K562 (cell line): ENCODE results near the gene ZC3HAV1L. TPM values are rescaled to one million over a fixed set of nuclear protein-coding genes. Genes with fewer than 3 reads are reported as not detected.

Source experiments
- CHD1 ChIP-seq: fragments of 200-600 bp; sonication (generic); IDR thresholded peaks from one replicate; pipeline ENCODE4 v1.6.1; 2012; ENCODE audit warnings: mild to moderate bottlenecking, moderate library complexity, low read length, inconsistent platforms
- ETS1 ChIP-seq: conservative IDR thresholded peaks from 2 replicates; pipeline ENCODE4 v1.6.1; 2011; ENCODE audit warnings: low read depth, mild to moderate bottlenecking, low read length; ENCODE audit not compliant: control insufficient read depth
- FOXJ3 ChIP-seq: sonication (generic); formaldehyde crosslinking; IDR thresholded peaks from 2 replicates; pipeline ENCODE4 v1.4.0; 2020; ENCODE audit warnings: mild to moderate bottlenecking, missing genetic modification reagents
- KLF10 ChIP-seq: fragments of 250-450 bp; sonication (Bioruptor Pico); IDR thresholded peaks from 2 replicates; pipeline ENCODE4 v1.6.1; 2021; ENCODE audit warnings: matching md5 sums
- RB1 ChIP-seq: fragments of 450-650 bp; IDR thresholded peaks from 2 replicates; pipeline ENCODE4 v1.6.1; 2017; ENCODE audit warnings: low read depth, mild to moderate bottlenecking
- ZNF316 ChIP-seq: fragments of 450-650 bp; IDR thresholded peaks from 2 replicates; pipeline ENCODE4 v1.6.1; 2016
- ZNF584 ChIP-seq: fragments of 200-800 bp; sonication (Bioruptor generic); IDR thresholded peaks from 2 replicates; pipeline ENCODE4 v1.6.1; 2016; ENCODE audit warnings: low read depth, mild to moderate bottlenecking, missing genetic modification characterization, missing compliant biosample characterization
- ZNF77 ChIP-seq: fragments of 250-450 bp; sonication (Bioruptor Pico); IDR thresholded peaks from 2 replicates; pipeline ENCODE4 v1.5.0; 2020
- polyA plus RNA-seq, 8 experiments: library from polyadenylated mRNA; depleted of rRNA in 4 of 8; stranded (reverse) in 5 of 8; unstranded in 3 of 8; fragments of >200 nt; fragmentation: Nextera tagmentation in 2 of 8; fragmentation: Illumina TruSeq in 1 of 8; extraction: Ambion mirVana in 2 of 8; extraction: Trizol in 1 of 8; gene quantifications; 2 replicates each; pipeline versions ENCODE4 v1.2.1 to v1.2.3, GENCODE V29; 2011 to 2014; ENCODE audit warnings: inconsistent platforms in 1 of 8, missing spikeins in 1 of 8
- total RNA-seq, 7 experiments: library from RNA; depleted of rRNA in 6 of 7; stranded (reverse); fragments of >200 nt in 6 of 7; fragmentation: Illumina TruSeq in 2 of 7; extraction: Trizol in 2 of 7; gene quantifications; 2 replicates each; pipeline versions ENCODE4 v1.2.1 to v1.2.3, GENCODE V29; 2011 to 2021; ENCODE audit warnings: low replicate concordance in 1 of 7
- TF ChIP-seq, protein P1 (sequence below): fragments of 450-650 bp; IDR thresholded peaks from 2 replicates; pipeline ENCODE4 v1.6.1; 2016; ENCODE audit warnings: mild to moderate bottlenecking, moderate library complexity

Gene ZC3HAV1L
- total and polyA plus RNA-seq, 9 of the 15 experiments (the other 6 are each of a cell fraction or from before 2014, with no cell fraction given), result not detected

DNA sequence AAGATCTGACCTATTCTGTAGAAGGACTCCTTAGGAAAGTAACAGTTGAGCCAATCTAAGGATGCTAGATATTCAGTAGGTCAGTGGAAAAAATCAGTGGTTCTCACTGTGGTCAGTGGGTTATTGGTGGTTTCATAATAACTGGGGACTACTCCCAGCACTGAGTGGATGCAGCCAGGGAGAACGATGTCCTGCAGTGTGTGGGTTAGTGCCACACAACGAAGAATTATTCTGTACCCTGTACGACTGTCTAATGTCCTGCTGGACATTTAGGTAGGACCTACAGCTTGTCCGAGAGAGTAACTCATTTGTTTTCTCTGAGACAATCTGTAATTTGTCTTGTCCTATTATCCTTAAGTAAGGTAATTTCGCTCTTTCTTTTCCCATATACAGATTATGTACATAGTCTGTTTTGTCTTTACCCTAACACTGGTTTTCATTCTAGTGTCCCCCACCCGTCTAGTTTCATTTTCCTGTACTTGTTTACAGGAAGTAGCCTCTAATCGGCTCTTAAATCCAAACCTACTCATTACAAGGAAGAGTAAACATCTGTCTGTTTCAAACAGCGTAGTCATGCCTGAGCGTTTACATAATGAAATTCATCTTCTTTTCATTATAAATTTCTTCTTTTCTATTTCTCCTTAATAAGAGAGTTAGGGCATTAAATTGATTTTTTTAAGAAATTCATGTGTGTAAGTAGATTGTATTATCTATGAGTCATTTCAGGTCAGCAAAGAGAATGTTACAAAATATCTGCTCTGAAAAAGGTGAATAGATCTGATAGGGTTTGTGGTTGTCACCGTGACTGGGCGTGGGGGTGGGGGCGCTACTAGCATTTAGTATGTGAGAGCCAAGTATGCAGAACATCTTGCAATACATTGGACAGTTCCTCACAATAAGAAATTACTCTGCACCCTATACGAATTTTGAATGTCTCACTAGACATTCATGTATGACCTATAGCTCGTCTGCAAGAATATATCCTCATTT is 8.3 kb upstream of the ZC3HAV1L start (continued):
- TF ChIP-seq ZNF316, result peak; percentile 94
- TF ChIP-seq ETS1, result no peak; the same call in 1 of the 2 replicates
- no peak; the same call in 1 of the 2 replicates for TF ChIP-seq RB1
- no peak for TF ChIP-seq FOXJ3 (CRISPR knock-in tag)
- no peak for TF ChIP-seq KLF10 (CRISPR knock-in tag)
- TF ChIP-seq, protein P1, sequence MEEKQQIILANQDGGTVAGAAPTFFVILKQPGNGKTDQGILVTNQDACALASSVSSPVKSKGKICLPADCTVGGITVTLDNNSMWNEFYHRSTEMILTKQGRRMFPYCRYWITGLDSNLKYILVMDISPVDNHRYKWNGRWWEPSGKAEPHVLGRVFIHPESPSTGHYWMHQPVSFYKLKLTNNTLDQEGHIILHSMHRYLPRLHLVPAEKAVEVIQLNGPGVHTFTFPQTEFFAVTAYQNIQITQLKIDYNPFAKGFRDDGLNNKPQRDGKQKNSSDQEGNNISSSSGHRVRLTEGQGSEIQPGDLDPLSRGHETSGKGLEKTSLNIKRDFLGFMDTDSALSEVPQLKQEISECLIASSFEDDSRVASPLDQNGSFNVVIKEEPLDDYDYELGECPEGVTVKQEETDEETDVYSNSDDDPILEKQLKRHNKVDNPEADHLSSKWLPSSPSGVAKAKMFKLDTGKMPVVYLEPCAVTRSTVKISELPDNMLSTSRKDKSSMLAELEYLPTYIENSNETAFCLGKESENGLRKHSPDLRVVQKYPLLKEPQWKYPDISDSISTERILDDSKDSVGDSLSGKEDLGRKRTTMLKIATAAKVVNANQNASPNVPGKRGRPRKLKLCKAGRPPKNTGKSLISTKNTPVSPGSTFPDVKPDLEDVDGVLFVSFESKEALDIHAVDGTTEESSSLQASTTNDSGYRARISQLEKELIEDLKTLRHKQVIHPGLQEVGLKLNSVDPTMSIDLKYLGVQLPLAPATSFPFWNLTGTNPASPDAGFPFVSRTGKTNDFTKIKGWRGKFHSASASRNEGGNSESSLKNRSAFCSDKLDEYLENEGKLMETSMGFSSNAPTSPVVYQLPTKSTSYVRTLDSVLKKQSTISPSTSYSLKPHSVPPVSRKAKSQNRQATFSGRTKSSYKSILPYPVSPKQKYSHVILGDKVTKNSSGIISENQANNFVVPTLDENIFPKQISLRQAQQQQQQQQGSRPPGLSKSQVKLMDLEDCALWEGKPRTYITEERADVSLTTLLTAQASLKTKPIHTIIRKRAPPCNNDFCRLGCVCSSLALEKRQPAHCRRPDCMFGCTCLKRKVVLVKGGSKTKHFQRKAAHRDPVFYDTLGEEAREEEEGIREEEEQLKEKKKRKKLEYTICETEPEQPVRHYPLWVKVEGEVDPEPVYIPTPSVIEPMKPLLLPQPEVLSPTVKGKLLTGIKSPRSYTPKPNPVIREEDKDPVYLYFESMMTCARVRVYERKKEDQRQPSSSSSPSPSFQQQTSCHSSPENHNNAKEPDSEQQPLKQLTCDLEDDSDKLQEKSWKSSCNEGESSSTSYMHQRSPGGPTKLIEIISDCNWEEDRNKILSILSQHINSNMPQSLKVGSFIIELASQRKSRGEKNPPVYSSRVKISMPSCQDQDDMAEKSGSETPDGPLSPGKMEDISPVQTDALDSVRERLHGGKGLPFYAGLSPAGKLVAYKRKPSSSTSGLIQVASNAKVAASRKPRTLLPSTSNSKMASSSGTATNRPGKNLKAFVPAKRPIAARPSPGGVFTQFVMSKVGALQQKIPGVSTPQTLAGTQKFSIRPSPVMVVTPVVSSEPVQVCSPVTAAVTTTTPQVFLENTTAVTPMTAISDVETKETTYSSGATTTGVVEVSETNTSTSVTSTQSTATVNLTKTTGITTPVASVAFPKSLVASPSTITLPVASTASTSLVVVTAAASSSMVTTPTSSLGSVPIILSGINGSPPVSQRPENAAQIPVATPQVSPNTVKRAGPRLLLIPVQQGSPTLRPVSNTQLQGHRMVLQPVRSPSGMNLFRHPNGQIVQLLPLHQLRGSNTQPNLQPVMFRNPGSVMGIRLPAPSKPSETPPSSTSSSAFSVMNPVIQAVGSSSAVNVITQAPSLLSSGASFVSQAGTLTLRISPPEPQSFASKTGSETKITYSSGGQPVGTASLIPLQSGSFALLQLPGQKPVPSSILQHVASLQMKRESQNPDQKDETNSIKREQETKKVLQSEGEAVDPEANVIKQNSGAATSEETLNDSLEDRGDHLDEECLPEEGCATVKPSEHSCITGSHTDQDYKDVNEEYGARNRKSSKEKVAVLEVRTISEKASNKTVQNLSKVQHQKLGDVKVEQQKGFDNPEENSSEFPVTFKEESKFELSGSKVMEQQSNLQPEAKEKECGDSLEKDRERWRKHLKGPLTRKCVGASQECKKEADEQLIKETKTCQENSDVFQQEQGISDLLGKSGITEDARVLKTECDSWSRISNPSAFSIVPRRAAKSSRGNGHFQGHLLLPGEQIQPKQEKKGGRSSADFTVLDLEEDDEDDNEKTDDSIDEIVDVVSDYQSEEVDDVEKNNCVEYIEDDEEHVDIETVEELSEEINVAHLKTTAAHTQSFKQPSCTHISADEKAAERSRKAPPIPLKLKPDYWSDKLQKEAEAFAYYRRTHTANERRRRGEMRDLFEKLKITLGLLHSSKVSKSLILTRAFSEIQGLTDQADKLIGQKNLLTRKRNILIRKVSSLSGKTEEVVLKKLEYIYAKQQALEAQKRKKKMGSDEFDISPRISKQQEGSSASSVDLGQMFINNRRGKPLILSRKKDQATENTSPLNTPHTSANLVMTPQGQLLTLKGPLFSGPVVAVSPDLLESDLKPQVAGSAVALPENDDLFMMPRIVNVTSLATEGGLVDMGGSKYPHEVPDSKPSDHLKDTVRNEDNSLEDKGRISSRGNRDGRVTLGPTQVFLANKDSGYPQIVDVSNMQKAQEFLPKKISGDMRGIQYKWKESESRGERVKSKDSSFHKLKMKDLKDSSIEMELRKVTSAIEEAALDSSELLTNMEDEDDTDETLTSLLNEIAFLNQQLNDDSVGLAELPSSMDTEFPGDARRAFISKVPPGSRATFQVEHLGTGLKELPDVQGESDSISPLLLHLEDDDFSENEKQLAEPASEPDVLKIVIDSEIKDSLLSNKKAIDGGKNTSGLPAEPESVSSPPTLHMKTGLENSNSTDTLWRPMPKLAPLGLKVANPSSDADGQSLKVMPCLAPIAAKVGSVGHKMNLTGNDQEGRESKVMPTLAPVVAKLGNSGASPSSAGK, result no peak; the same call in 1 of the 2 replicates
- peak; percentile 83 for TF ChIP-seq ZNF584 (CRISPR knock-in tag)
- TF ChIP-seq ZNF77, result no peak
- no peak for TF ChIP-seq CHD1
